Stimulated activated CD8-positive, alpha-beta memory T cell treated with anti-CD3 and anti-CD28 coated beads, Interleukin-4, amount 100 ng/mL, for 48 hours (primary cell): Measurements from ENCODE around the gene KRTAP5-3.
"Not testable (repeated sequence)": the region's sequence is repeated elsewhere in the genome, so short reads cannot be mapped to it uniquely, and the experiment has no call there.

ENCODE experiments used
- DNase-seq: peaks from one replicate; pipeline ENCODE4 v3.0.0-alpha.2; 2020

KRTAP5-3 gene

DNA sequence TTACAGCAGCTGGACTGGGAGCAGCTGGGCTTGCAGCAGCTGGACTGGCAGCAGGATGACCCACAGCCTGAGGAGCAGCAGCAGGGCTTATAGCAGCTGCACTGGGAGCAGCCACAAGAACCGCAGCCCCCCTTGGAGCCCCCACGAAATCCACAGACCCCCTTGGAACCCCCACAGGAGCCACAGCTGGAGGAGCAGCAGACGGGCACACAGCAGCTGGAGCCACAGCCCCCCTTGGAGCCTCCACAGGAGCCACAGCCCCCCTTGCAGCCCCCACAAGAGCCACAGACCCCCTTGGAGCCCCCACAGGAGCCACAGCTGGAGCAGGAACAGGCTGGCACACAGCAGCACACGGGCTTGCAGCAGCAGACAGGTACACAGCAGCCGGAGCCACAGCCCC, 362 bp downstream of the KRTAP5-3 start:
- not testable (repeated sequence) for DNase-seq

DNA sequence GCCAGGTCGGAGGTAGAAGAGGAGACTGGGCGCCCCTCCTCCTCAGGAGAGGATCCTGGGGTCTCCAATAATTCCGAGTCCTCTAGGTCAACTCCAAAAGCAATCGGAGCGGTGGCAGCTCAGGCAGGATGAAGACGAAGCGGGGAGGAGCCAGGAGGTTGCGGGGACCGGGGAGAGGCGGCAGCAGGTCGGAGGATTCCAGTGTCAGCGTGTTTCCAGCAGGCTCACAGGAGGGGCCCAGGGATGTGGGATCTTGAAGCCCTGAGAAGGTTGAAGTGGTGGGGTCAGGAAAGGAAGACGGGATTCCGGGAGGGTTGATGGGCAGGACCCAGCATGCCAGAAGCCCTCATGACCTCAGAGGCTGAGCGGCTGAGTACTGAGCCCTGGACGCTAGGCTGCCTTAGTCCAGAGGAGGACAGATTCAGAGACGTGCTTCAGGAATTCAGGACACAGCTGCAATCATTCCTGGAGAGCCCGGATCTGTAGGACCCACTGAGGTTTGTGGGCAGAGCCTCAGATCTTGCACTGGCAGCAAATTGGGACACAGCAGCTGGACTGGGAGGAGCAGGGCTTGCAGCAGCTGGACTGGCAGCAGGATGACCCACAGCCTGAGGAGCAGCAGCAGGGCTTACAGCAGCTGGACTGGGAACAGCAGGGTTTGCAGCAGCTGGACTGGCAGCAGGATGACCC, 962 bp downstream of the KRTAP5-3 start:
- not testable (repeated sequence) for DNase-seq

DNA sequence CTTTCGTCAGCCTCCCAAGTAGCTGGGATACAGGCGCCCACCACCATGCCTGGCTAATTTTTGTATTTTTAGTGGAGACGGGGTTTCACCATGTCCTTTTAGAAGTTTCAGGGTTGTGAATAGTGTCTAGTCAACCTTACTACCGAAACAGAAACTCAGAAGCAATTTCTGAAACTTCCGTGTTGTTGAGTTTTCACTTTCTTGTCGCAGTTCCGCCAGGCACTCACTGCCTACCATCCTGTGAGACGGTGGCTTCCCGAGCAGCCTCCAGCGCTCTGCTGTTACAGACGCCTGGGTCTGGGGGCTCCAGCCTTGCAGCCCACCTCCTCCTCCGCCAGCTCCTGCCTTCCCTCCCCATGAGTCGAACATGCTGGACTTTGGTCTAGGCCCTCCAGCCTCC, 2.3 kb downstream of the KRTAP5-3 start:
- not testable (repeated sequence) for DNase-seq

DNA sequence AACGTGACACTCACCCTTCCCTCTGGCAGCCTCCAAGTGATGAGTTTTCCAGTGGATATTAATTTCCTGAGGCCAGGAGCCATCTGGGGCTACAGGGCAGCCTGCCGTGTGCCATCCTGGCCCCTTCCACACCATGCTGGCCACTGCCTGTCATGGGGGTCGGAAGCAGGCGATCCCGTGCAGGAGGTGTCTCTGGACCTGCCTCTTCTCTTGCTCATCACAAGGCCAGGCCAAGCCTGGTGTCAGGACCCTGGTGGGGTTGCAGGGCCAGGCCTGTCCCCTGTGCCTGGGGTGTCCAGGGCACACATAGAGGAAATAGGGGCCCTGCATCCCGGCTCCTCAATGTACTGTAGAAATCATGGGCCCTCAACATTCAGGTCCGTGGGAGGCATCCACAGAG, 3.6 kb downstream of the KRTAP5-3 start:
- no peak for DNase-seq

DNA sequence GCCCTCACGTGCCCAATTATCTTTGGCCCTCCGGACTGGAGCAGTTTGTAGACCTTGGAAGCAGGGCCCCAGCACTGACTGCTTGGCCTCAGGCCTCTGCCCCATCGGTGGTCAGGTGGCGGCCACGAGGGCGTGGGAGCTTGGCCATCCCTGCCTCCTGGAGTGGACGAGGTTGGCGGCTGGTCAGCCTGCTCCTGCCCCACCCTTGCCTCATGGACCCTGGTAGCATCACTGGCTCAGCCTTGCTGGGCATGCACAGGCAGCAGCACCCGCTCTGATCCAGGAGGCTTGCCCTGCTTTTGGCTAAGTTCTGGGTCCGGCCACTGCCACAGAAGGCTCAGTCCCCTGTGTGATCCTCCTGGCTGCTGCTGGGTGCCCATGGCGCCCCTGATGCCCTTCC, 4.1 kb downstream of the KRTAP5-3 start:
- no peak for DNase-seq

DNA sequence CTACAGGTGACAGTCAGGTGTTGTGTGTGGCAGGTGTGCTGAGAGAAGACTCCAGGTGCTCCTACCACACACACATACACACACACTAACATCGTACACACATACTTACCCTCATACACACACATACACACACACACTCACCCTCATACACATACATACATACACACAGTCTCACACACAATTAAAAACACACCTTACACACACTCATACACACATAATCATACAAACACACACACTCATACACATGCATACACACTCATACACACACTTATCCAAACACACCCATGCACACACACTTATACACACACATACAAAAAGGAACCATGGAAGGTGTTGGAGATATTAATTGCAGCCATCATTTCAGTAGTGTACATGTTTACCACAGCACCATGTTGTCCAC, 4.6 kb downstream of the KRTAP5-3 start:
- no peak for DNase-seq

DNA sequence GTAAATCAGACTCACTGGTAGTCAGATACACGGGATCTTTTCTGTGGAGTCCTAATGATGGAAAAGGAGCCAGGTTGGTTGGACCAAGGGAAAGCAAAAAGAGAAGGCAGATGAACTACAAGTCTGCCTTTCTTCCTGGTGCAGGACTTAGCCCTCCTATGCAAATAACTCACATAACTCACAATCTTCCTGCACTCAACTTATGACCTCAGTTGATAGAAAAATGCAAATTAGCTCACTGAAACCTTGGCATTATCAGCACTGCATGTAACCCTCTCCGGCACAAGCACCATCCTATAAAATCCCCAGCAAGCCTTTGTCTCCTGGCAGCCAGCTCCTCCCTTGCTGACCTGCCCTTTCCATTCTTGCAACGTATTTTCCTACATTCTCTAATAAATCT, 6.6 kb downstream of the KRTAP5-3 start:
- DNase-seq = not testable (repeated sequence)

DNA sequence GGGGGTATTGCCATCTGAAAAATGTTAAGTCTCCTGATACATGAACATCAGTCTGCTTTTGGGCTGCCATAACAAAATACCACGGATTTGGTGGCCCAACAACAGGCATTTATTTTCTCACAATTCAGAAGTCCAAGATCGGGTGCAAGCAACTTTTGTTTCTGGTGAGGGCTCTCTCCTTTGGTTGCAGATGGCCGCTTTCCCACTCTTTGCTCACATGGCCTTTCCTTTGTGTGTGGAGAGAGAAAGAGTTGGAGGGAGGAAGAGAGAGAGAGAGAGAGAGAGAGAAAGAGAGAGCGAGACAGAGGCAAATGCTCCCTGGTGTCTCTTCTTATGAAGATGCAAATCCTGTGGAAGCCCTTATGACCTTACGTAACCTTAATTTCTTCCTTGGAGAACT, 7.6 kb downstream of the KRTAP5-3 start:
- no peak for DNase-seq

DNA sequence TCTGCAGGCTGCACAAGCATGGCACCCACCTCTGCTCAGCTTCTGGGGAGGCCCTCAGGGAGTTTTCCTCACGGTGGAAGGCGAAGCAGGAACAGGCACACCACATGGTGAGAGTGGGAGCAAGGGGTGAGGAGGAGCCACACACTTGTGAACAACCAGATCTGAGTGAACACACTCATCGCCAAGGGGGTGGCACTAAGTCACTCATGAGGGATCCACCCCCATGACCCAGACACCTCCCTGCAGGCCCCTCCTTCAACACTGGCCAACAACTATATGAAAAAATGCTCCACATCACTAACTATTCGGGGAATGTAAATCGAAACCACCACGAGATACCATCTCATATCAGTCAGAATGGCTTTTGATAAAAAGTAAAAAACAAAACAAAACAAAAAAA, 9.4 kb downstream of the KRTAP5-3 start:
- no peak for DNase-seq

DNA sequence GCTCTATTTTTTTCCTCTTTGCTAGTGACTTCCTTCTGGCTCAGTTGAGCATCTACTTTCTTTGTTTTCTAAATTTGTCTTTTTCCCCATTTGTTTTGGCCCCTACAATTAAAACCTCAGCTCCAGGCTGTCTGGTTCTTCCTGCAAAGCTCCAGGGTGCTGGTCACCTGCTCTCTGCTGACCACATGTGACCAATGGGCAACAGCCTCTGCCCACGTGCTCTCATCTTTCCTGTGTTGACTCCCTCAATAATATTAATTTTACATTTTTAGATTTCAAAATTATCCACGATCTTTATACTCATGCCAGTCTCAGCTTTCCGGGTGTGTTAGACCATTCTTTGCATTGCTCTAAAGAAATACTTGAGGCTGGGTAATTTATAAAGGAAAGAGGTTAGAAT, 9.9 kb downstream of the KRTAP5-3 start:
- not testable (repeated sequence) for DNase-seq

DNA sequence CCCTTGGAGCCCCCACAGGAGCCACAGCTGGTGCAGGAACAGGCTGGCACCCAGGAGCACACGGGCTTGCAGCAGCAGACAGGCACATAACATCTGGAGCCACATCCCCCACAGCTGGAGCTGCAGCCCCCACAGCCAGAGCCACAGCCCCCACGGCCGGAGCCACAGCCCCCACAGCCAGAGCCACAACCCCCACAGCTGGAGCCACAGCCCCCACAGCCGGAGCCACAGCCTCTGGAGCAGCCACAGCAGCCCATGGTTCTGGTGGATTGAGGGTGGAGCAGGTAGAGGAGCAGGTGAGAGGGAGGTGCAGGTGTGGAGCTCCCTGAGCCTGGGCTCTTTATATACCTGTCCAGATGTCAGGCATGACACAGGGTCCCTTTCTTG, 10.3 kb downstream of the KRTAP5-3 start, which contains the start of gene KRTAP5-2:
Gene KRTAP5-2 (minus strand): TSS at position 301 of the 387 bp plus-strand sequence. CDS start 44 bp downstream, at position 257.
- DNase-seq = no peak

DNA sequence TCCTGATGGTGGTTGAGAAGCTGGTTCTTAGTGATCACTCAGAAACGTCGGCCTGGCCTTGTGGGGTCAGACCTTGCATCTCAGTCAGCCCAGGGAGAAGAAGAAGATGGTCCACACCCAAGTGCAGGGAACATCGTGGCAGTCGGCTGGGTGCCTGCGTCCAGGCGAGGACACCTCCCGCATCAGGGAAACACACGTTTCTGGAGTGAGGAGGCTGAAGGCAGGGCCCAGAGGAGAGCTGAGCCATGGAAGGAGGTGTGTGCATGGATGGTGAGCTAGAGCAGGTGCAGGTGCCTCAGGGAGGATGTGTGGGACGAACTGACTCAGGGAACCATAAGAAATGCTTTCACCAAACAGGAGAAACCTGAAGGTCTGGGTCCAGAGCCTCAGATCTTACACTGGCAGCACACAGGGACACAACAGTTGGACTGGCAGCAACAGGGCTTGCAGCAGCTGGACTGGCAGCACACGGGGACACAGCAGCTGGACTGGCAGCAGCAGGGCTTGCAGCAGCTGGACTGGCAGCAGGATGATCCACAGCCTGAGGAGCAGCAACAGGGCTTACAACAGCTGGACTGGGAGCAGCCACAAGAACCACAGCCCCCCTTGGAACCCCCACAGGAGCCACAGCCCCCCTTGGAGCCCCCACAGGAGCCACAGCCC, 10.8 kb downstream of the KRTAP5-3 start:
- DNase-seq = no peak

DNA sequence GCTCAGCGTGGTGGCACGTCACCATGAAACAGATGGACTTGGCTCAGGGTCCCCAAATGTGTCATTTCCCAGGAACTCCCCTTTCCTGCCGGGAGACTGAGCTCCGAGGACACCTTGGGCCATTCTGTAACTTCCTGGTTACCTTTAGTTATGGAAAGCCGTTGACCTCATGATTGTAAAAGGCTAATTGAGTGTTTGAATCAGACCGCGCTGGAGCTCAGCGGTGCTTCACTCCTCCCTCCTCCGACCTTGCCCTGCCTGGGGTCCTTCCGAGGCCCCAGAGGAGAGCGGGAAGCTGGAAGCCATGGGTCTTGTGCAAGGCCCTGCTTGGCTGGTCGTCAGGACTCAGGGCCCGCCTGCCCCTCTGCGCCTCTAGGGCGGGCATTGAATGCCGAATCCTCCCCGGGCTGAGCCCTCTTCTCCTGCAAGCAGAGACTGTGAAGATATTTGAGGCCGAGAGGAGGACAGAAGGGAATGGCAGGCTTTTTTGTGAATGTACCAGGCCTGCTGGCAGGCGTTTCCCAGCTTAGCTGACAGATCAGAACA, 11.6 kb downstream of the KRTAP5-3 start:
- DNase-seq = not testable (repeated sequence)

DNA sequence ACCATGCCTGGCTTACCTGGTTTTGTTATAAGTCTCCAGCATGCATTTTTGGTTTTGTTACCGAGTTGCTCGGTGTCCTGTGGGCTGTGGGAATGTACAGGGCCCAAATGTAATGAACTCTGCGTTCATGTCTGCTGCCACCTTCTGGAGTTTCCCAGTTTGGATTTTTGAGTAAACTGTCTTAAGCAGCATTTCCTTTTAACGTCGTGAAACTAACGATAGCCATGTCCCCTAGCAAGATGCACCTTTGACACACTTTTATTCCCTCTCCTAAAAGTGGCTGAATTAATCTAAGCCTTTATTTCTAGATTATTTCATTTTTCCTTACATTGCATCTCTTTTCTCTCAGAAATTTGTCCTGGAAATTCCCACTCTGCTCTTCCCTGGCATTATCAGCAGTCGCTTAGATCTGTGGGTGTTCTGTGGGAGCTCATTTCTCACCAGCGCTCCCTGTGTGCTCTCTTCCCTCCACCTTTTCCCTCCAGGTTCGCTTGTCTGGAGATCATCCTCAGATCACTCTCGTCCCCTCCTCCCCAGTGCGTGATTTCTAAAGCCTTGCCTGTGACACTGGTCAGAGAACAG, 12.2 kb downstream of the KRTAP5-3 start:
- not testable (repeated sequence) for DNase-seq

DNA sequence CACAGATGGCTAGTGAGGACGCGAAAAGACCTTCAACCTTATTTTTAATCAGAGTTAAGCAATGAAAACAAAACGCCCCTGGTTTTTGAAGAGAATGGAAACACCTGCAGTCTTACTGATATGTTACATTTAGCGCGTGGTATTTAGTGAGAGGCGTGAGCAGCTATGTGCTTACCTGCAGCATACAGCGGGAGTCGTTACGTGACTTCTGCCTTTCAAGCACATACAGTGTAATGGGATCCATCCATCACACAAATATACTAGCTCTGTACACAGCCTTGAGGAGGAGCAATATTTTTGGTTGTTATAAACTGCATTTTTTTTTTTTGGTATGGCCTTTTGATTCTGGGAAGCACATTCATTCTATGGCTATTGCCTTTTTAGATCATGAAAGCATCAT, 15.6 kb downstream of the KRTAP5-3 start:
- no peak for DNase-seq

DNA sequence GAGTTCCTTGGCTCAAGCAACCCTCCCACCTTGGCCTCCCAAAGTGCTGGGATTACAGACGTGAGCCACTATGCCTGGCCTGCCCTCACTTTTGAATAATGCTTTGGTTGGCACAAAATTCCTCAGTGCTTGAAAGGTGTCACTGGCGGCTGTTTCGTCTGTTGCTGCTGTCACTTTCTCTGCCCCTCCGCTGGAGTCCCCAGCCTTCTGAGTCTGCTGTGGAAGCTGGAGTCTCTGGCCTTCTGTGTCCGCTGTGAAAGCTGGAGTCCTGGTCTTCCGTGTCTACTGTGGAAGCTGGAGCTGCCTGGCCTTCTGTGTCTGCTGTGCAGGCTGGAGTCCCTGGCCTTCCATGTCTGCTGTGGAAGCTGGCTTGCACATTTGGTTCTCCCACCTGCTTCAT, 18.3 kb downstream of the KRTAP5-3 start:
- no peak for DNase-seq

DNA sequence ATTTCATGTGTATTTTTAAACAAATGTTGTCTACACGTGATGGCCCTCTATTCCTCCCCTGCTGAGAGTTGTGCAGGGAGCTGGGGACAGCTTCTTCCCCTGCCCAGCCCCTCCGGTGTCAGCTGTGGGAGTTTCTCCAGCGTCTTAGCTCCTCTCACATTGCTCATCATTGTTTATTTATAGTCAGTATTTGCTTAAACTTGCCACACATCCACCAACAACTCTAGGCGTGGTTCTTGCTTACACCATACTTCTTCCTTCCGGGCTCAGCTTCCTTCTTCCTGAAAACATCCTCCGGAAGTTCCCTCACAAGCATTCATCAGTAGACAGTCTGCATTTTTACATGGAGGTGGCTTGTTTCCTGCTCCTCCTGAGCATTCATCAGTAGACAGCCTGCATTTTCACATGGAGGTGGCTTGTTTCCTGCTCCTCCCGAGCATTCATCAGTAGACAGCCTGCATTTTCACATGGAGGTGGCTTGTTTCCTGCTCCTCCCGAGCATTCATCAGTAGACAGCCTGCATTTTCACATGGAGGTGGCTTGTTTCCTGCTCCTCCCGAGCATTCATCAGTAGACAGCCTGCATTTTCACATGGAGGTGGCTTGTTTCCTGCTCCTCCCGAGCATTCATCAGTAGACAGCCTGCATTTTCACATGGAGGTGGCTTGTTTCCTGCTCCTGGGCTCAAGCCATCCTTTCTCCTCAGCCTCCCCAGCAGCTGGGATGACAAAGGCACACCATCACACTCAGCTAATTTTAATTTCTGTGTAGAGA, 18.9 kb downstream of the KRTAP5-3 start:
- not testable (repeated sequence) for DNase-seq

DNA sequence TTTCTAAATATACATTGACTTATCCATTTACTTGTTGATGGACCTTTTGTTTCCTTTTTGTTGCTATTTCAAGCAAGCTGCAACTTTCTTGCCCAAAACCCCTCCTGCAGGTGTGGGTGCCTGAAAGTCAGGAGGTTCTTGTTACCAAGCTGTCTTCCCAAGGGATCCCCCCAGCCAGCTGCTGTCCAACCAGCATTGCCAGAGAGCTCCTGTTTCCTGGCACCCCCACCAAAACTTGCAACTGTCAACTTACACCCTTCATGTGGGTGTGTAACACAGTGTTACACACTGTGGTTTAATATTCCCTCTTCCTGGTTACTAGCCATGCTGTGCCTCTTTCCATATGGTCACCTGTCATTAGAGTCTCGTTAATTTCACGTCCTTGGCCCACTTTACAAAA, 21.6 kb downstream of the KRTAP5-3 start:
- DNase-seq = no peak

DNA sequence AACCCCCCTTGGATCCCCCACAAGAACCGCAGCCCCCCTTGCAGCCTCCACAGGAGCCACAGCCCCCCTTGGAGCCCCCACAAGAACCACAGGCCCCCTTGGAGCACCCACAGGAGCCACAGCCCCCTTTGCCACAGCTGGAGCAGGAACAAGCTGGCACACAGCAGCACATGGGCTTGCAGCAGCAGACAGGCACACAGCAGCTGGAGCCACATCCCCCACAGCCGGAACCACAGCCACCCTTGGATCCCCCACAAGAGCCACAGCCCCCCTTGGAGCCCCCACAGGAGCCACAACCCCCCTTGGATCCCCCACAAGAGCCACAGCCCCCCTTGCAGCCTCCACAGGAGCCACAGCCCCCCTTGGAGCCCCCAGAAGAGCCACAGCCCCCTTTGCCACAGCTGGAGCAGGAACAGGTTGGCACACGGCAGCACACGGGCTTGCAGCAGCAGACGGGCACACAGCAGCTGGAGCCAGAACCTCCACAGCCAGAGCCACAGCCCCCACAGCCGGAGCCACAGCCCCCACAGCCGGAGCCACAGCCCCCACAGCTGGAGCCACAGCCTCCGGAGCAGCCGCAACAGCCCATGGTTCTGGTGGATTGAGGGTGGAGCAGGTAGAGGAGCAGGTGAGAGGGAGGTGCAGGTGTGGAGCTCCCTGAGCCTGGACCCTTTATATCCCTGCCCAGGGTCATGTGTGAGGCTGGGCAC, 23.4 kb downstream of the KRTAP5-3 start, which contains the start of gene KRTAP5-1:
Gene KRTAP5-1 (minus strand): TSS at position 623 of the 710 bp plus-strand sequence. CDS start 34 bp downstream, at position 589.
- DNase-seq = not testable (repeated sequence)

DNA sequence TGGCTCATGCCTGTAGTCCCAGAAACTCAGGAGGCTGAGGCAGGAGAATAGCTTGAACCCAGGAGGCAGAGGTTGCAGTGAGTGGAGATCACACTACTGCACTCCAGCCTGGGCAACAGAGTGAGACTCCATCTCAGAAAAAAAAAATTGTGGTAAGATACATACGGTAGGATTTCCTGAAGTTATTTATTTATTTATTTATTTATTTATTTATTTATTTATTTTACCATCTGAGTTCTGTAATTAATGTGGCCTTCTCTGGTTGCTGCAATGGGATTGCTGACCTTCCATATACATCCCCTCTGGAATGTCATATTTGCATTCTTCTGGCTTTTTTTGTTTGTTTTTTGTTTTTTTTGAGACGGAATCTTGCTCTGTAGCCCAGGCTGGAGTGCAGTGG, 25.4 kb downstream of the KRTAP5-3 start:
- not testable (repeated sequence) for DNase-seq

DNA sequence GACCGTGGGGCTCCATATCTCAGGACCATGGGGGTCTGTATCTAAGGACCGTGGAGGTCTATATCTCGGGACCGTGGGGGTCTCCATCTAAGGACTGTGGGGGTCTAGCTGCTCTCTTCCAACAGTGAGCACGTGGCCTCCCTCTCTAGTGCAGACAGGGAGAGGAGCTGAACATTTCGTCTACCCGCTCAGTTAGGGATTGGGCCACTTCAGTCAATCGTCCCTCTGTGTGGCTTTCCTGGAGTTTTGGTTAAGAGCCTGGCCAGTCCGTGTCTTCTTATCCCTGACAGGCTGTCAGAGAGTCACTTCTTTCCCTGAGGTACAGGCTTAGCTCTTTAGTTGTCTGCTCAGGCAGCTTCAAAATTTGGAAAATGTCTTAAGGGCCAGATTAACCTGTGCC, 26.3 kb downstream of the KRTAP5-3 start:
- no peak for DNase-seq

DNA sequence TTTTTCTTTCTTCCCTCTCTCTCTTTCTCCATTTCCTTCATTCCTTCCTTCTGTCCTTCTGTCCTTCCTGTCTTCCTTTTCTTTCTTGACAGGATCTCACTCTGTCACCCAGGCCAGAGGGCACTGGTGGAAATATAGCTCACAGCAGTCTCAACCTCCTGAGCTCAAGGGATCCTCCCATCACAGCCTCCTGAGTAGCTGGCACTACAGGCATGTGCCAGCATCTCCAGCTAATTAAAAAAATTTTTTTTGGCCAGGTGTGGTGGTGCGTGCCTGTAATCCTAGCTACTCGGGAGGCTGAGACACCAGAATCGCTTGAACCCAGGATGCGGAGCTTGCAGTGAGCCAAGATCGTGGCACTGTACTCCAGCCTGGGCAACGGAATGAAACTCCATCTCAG, 31.4 kb downstream of the KRTAP5-3 start:
- DNase-seq = no peak
